ENCODE data around the gene NEK11. TPM values are rescaled to one million over a fixed set of nuclear protein-coding genes. Genes with fewer than 3 reads are reported as not detected.
A peak's percentile ranks its signal among the peaks of the same experiment; 100 is the strongest.

The NEK11 gene
- total and polyA plus RNA-seq, 8 donors = 7.9 to 22.1 (median 15.4) TPM

DNA sequence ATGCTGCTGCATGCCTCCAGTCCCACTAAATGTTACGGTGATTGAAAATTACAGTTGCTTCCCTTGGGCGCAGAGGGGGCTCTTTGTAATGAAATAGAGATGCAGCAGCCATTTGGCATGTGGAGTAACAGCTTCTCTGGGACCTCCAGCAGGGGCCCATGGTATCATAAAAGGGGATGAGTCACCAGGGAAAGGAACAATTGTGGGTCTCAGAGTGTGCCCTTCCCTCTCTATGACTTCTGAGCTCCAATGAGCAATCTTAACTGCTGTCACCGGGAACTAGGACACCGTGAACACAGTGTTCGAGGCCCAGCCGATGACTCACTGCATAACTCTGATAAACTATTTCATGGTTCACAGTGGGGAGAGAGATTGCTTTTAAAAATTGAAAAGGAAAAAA, 190.1 kb downstream of the NEK11 start:
- intact Hi-C loops (cut with DNase I) = no loop called here
- Histone ChIP-seq H3K36me3 (no peaks in the 10 kb centered on the region), H3K27me3 (no peaks in the 10 kb centered on the region), H3K4me1 (no peaks in the 10 kb centered on the region), H3K4me3 (no peak overlapping the region), H3K27ac (no peak overlapping the region), H3K9me3 (no peaks in the 10 kb centered on the region)
- DNase-seq (no peak), ATAC-seq (peak; percentile 43)
- TF ChIP-seq, protein P1, sequence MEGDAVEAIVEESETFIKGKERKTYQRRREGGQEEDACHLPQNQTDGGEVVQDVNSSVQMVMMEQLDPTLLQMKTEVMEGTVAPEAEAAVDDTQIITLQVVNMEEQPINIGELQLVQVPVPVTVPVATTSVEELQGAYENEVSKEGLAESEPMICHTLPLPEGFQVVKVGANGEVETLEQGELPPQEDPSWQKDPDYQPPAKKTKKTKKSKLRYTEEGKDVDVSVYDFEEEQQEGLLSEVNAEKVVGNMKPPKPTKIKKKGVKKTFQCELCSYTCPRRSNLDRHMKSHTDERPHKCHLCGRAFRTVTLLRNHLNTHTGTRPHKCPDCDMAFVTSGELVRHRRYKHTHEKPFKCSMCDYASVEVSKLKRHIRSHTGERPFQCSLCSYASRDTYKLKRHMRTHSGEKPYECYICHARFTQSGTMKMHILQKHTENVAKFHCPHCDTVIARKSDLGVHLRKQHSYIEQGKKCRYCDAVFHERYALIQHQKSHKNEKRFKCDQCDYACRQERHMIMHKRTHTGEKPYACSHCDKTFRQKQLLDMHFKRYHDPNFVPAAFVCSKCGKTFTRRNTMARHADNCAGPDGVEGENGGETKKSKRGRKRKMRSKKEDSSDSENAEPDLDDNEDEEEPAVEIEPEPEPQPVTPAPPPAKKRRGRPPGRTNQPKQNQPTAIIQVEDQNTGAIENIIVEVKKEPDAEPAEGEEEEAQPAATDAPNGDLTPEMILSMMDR (IDR thresholded peaks at IDR 0.05) = no peak

- ATAC-seq = no peak
- Histone ChIP-seq H3K4me3 (no peak overlapping the region), H3K27me3 (no peaks in the 10 kb centered on the region), H3K36me3 (no peaks in the 10 kb centered on the region), H3K9me3 (no peaks in the 10 kb centered on the region), H3K27ac (no peak overlapping the region), H3K4me1 (no peaks in the 10 kb centered on the region)
- intact Hi-C loops (cut with DNase I) = no loop called here
- TF ChIP-seq, protein P1 (IDR thresholded peaks at IDR 0.05) = no peak
- DNase-seq = no peak
Observed at GRCh38 chr3:131217296-131217741, 190.6 kb downstream of the NEK11 start.

GRCh38 chr3:131218196-131218595, 191.5 kb downstream of the NEK11 start:
- DNase-seq (no peak), ATAC-seq (no peak)
- Histone ChIP-seq H3K36me3 (no peaks in the 10 kb centered on the region), H3K27ac (no peak overlapping the region), H3K9me3 (no peaks in the 10 kb centered on the region), H3K27me3 (no peaks in the 10 kb centered on the region), H3K4me1 (no peaks in the 10 kb centered on the region), H3K4me3 (no peak overlapping the region)
- intact Hi-C loops (cut with DNase I) = no loop called here
- TF ChIP-seq, protein P1 (IDR thresholded peaks at IDR 0.05) = no peak

DNA sequence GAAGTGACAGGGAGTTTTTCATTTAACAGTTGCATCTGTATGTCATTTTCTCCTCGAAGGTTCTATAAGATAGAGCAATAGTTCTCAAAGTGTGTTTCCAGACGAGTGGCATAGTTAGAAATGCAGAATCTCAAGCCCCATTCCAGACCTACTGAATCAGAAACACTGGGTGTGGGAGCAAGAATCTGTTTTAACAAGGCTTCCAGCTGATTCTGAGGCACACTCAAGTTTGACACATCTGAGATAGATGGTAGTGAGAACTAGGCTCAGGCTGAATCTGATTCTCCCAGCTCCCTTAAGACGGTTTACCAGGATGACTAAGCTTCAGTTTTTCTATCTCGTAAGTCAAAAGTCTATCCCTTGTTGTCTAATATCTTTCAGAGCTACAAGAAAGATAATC, 195.1 kb downstream of the NEK11 start:
- Histone ChIP-seq H3K36me3 (no peaks in the 10 kb centered on the region), H3K27ac (no peak overlapping the region), H3K9me3 (no peaks in the 10 kb centered on the region), H3K4me1 (no peaks in the 10 kb centered on the region), H3K27me3 (no peaks in the 10 kb centered on the region), H3K4me3 (no peak overlapping the region)
- DNase-seq = no peak
- ATAC-seq = no peak
- TF ChIP-seq, protein P1 (IDR thresholded peaks at IDR 0.05) = no peak
- intact Hi-C loops (cut with DNase I) = no loop called here

GRCh38 chr3:131222599-131222998, 195.9 kb downstream of the NEK11 start:
- TF ChIP-seq, protein P1 (IDR thresholded peaks at IDR 0.05) = no peak
- no peaks in the 10 kb centered on the region for H3K4me1 ChIP-seq
- intact Hi-C loops (cut with DNase I) = no loop called here
- no peaks in the 10 kb centered on the region for H3K27me3 ChIP-seq
- H3K27ac ChIP-seq = no peak overlapping the region
- no peak overlapping the region for H3K4me3 ChIP-seq
- DNase-seq (no peak), ATAC-seq (no peak)
- no peaks in the 10 kb centered on the region for H3K9me3 ChIP-seq
- H3K36me3 ChIP-seq = no peaks in the 10 kb centered on the region
